ENCODE measurements around the gene TBX1.
A peak's percentile ranks its signal among the peaks of the same experiment; 100 is the strongest.
"Not testable (repeated sequence)": the region's sequence is repeated elsewhere in the genome, so short reads cannot be mapped to it uniquely, and the experiment has no call there.

The TBX1 gene

GRCh38 chr22:19772673-19773469 is 12.3 kb downstream of the TBX1 start:
- in situ Hi-C loops (cut with MboI; ENCODE audit: low pct_unique_long_range_greater_than_20kb, low sequenced_read_pairs): no loop called here
- peak; percentile 61 for DNase-seq

- no peak for DNase-seq
- in situ Hi-C loops (cut with MboI; ENCODE audit: low pct_unique_long_range_greater_than_20kb, low sequenced_read_pairs): no loop called here
Observed at GRCh38 chr22:19773470-19774040, 13.0 kb downstream of the TBX1 start.

GRCh38 chr22:19774628-19775027 is 14.1 kb downstream of the TBX1 start:
- in situ Hi-C loops (cut with MboI; ENCODE audit: low pct_unique_long_range_greater_than_20kb, low sequenced_read_pairs): no loop called here

GRCh38 chr22:19775496-19776325 is 15.1 kb downstream of the TBX1 start:
- DNase-seq: no peak
- in situ Hi-C loops (cut with MboI; ENCODE audit: low pct_unique_long_range_greater_than_20kb, low sequenced_read_pairs): no loop called here

More at GRCh38 chr22:19774628-19775027, 14.1 kb downstream of the TBX1 start:
- DNase-seq: no peak

GRCh38 chr22:19776433-19777031 is 16.0 kb downstream of the TBX1 start:
- in situ Hi-C loops (cut with MboI; ENCODE audit: low pct_unique_long_range_greater_than_20kb, low sequenced_read_pairs): no loop called here
- DNase-seq: peak; percentile 73

- DNase-seq; in situ Hi-C loops (cut with MboI; ENCODE audit: low pct_unique_long_range_greater_than_20kb, low sequenced_read_pairs): not testable (repeated sequence)
Observed at GRCh38 chr22:19777192-19777591, 16.6 kb downstream of the TBX1 start.

- no peak for DNase-seq
- in situ Hi-C loops (cut with MboI; ENCODE audit: low pct_unique_long_range_greater_than_20kb, low sequenced_read_pairs): no loop called here
Observed at GRCh38 chr22:19779011-19779421, 18.4 kb downstream of the TBX1 start.

- in situ Hi-C loops (cut with MboI; ENCODE audit: low pct_unique_long_range_greater_than_20kb, low sequenced_read_pairs): no loop called here
- no peak for DNase-seq
Observed at GRCh38 chr22:19779685-19780268, 19.2 kb downstream of the TBX1 start.

- in situ Hi-C loops (cut with MboI; ENCODE audit: low pct_unique_long_range_greater_than_20kb, low sequenced_read_pairs): no loop called here
- DNase-seq: no peak
Observed at GRCh38 chr22:19782533-19782932, 22.0 kb downstream of the TBX1 start.

- in situ Hi-C loops (cut with MboI; ENCODE audit: low pct_unique_long_range_greater_than_20kb, low sequenced_read_pairs): no loop called here
- no peak for DNase-seq
Observed at GRCh38 chr22:19783586-19784383, 23.2 kb downstream of the TBX1 start.

- in situ Hi-C loops (cut with MboI; ENCODE audit: low pct_unique_long_range_greater_than_20kb, low sequenced_read_pairs): no loop called here
- no peak for DNase-seq
Observed at GRCh38 chr22:19784384-19785175, 24.0 kb downstream of the TBX1 start.

- in situ Hi-C loops (cut with MboI; ENCODE audit: low pct_unique_long_range_greater_than_20kb, low sequenced_read_pairs): no loop called here
- no peak for DNase-seq
Observed at GRCh38 chr22:19785461-19786263, 25.1 kb downstream of the TBX1 start.

GRCh38 chr22:19786264-19786585 is 25.6 kb downstream of the TBX1 start:
- in situ Hi-C loops (cut with MboI; ENCODE audit: low pct_unique_long_range_greater_than_20kb, low sequenced_read_pairs): no loop called here

GRCh38 chr22:19786959-19787848 is 26.6 kb downstream of the TBX1 start:
- in situ Hi-C loops (cut with MboI; ENCODE audit: low pct_unique_long_range_greater_than_20kb, low sequenced_read_pairs): no loop called here
- DNase-seq: no peak

More at GRCh38 chr22:19786264-19786585, 25.6 kb downstream of the TBX1 start:
- no peak for DNase-seq

- DNase-seq: no peak
- in situ Hi-C loops (cut with MboI; ENCODE audit: low pct_unique_long_range_greater_than_20kb, low sequenced_read_pairs): no loop called here
Observed at GRCh38 chr22:19787849-19788141, 27.2 kb downstream of the TBX1 start.

GRCh38 chr22:19788661-19789225 is 28.2 kb downstream of the TBX1 start:
- in situ Hi-C loops (cut with MboI; ENCODE audit: low pct_unique_long_range_greater_than_20kb, low sequenced_read_pairs): no loop called here
- no peak for DNase-seq
